NT2/D1 (cell line): ENCODE results near the gene VEPH1.

Experiments used
- YY1 ChIP-seq: IDR thresholded peaks from 2 replicates; pipeline ENCODE4 v1.6.1; 2011; ENCODE audit not compliant: insufficient read length, insufficient read depth
- ZNF274 ChIP-seq: IDR thresholded peaks from 2 replicates; pipeline ENCODE4 v1.6.1; 2011; ENCODE audit warnings: mild to moderate bottlenecking, low read depth, low read length

- TF ChIP-seq YY1 (no peak), ZNF274 (no peak)
Measured at GRCh38 chr3:157393113-157393512, 110.1 kb downstream of the VEPH1 start.
